WTC11 (cell line): Measurements from ENCODE around the gene WFS1. TPM values are rescaled to one million over a fixed set of nuclear protein-coding genes. Genes with fewer than 3 reads are reported as not detected.

ENCODE experiments used
- ATAC-seq: fragments of 200-7000 bp; cut with Tn5 transposase; 2 replicates; pipeline ENCODE4 v1.10.0; 2021; ENCODE audit warnings: mild to moderate bottlenecking, moderate library complexity
- CTCF ChIA-PET: fragments of 300-600 bp; sonication (Branson Sonifier 250); formaldehyde crosslinking; loops from one replicate; lab custom pipeline; 2021; ENCODE audit warnings: antibody characterized with exemption; lab: Charles Lee
- POLR2A ChIA-PET: fragments of 350-600 bp; sonication (Branson Sonifier 250); formaldehyde crosslinking; loops from one replicate; lab custom pipeline; 2021; ENCODE audit warnings: antibody characterized with exemption; lab: Charles Lee
- DNase-seq: peaks from one replicate; pipeline ENCODE4 v3.0.0; 2021; ENCODE audit warnings: low spot score
- H3K27ac Mint-ChIP-seq: 2 replicates; pipeline ENCODE4 v1.8.0; 2021; ENCODE audit warnings: mixed read lengths
- H3K27me3 Mint-ChIP-seq: 2 replicates; pipeline ENCODE4 v1.8.0; 2021; ENCODE audit warnings: low read depth, mild to moderate bottlenecking, moderate library complexity, mixed read lengths
- H3K36me3 Mint-ChIP-seq: 2 replicates; pipeline ENCODE4 v1.8.0; 2021; ENCODE audit warnings: mixed read lengths
- H3K4me1 Mint-ChIP-seq: 2 replicates; pipeline ENCODE4 v1.8.0; 2022; ENCODE audit warnings: mixed read lengths
- H3K4me3 Mint-ChIP-seq: 2 replicates; pipeline ENCODE4 v1.8.0; 2021; ENCODE audit warnings: mild to moderate bottlenecking, moderate library complexity, mixed read lengths
- H3K9me3 Mint-ChIP-seq: 2 replicates; pipeline ENCODE4 v1.8.0; 2021; ENCODE audit warnings: mixed read lengths
- E2F1 ChIP-seq: sonication (generic); formaldehyde crosslinking; IDR thresholded peaks from 2 replicates; pipeline ENCODE4 v1.8.0; 2022; ENCODE audit warnings: mild to moderate bottlenecking, missing genetic modification reagents
- E2F4 ChIP-seq: sonication (generic); formaldehyde crosslinking; IDR thresholded peaks from 2 replicates; pipeline ENCODE4 v1.8.1; 2022; ENCODE audit warnings: low read depth, mild to moderate bottlenecking, moderate library complexity, missing genetic modification reagents, borderline replicate concordance
- FOXJ3 ChIP-seq: sonication (generic); formaldehyde crosslinking; IDR thresholded peaks from 2 replicates; pipeline ENCODE4 v1.9.0; 2021; ENCODE audit warnings: missing genetic modification reagents, mild to moderate bottlenecking, borderline replicate concordance
- FOXP1 ChIP-seq: sonication (generic); formaldehyde crosslinking; IDR thresholded peaks from 2 replicates; pipeline ENCODE4 v1.8.0; 2022; ENCODE audit warnings: missing genetic modification reagents, mild to moderate bottlenecking, moderate library complexity, borderline replicate concordance
- GABPB1 ChIP-seq: sonication (generic); formaldehyde crosslinking; IDR thresholded peaks from 2 replicates; pipeline ENCODE4 v1.8.1; 2023; ENCODE audit warnings: mild to moderate bottlenecking, missing genetic modification reagents
- GTF2I ChIP-seq: fragments of 250-450 bp; sonication (Bioruptor Pico); conservative IDR thresholded peaks from 2 replicates; pipeline ENCODE4 v1.4.0; 2021; ENCODE audit warnings: mild to moderate bottlenecking
- HMGA2 ChIP-seq: fragments of 250-450 bp; sonication (Bioruptor Pico); IDR thresholded peaks from 2 replicates; pipeline ENCODE4 v1.4.0; 2021; ENCODE audit warnings: mild to moderate bottlenecking, moderate library complexity
- MXD4 ChIP-seq: fragments of 250-450 bp; sonication (Bioruptor Pico); IDR thresholded peaks from 2 replicates; pipeline ENCODE4 v1.8.0; 2021; ENCODE audit warnings: mild to moderate bottlenecking, moderate library complexity, borderline replicate concordance
- MYBL2 ChIP-seq: sonication (generic); formaldehyde crosslinking; IDR thresholded peaks from 2 replicates; pipeline ENCODE4 v1.8.1; 2023; ENCODE audit warnings: mild to moderate bottlenecking, moderate library complexity, missing genetic modification reagents
- NR1H2 ChIP-seq: sonication (generic); formaldehyde crosslinking; IDR thresholded peaks from 2 replicates; pipeline ENCODE4 v1.9.0; 2021; ENCODE audit warnings: mild to moderate bottlenecking, moderate library complexity, missing genetic modification reagents
- RELA ChIP-seq: sonication (generic); formaldehyde crosslinking; IDR thresholded peaks from 2 replicates; pipeline ENCODE4 v1.8.1; 2022; ENCODE audit warnings: missing genetic modification reagents, mild to moderate bottlenecking, borderline replicate concordance
- SMAD4 ChIP-seq: sonication (generic); formaldehyde crosslinking; IDR thresholded peaks from 2 replicates; pipeline ENCODE4 v1.8.0; 2022; ENCODE audit warnings: mild to moderate bottlenecking, missing genetic modification reagents
- TCF7 ChIP-seq: sonication (generic); formaldehyde crosslinking; IDR thresholded peaks from 2 replicates; pipeline ENCODE4 v1.8.0; 2022; ENCODE audit warnings: mild to moderate bottlenecking, low read depth, missing genetic modification reagents, moderate library complexity
- ZBTB21 ChIP-seq: sonication (generic); formaldehyde crosslinking; IDR thresholded peaks from 2 replicates; pipeline ENCODE4 v1.8.1; 2023; ENCODE audit warnings: mild to moderate bottlenecking, missing genetic modification reagents, borderline replicate concordance
- ZNF138 ChIP-seq: sonication (generic); formaldehyde crosslinking; conservative IDR thresholded peaks from 2 replicates; pipeline ENCODE4 v1.8.1; 2022; ENCODE audit warnings: mild to moderate bottlenecking, moderate library complexity, missing genetic modification reagents
- ZNF219 ChIP-seq: sonication (generic); formaldehyde crosslinking; IDR thresholded peaks from 2 replicates; pipeline ENCODE4 v1.8.0; 2023; ENCODE audit warnings: missing genetic modification reagents, mild to moderate bottlenecking, borderline replicate concordance
- ZNF317 ChIP-seq: sonication (generic); formaldehyde crosslinking; IDR thresholded peaks from 2 replicates; pipeline ENCODE4 v1.8.1; 2023; ENCODE audit warnings: low read depth, mild to moderate bottlenecking, moderate library complexity, missing genetic modification reagents, borderline replicate concordance
- ZNF396 ChIP-seq: fragments of 250-450 bp; sonication (Bioruptor Pico); IDR thresholded peaks from 2 replicates; pipeline ENCODE4 v1.8.0; 2021; ENCODE audit warnings: mild to moderate bottlenecking, moderate library complexity, borderline replicate concordance
- ZNF671 ChIP-seq: fragments of 250-450 bp; sonication (Bioruptor Pico); IDR thresholded peaks from 2 replicates; pipeline ENCODE4 v1.8.0; 2021; ENCODE audit warnings: mild to moderate bottlenecking
- total RNA-seq: library from RNA; stranded (reverse); gene quantifications from 3 replicates; pipeline ENCODE4 v1.2.3, GENCODE V29; 2021
- TF ChIP-seq, protein P1 (sequence below): fragments of 250-450 bp; sonication (Bioruptor Pico); IDR thresholded peaks from 2 replicates; pipeline ENCODE4 v1.8.0; 2021; ENCODE audit warnings: mild to moderate bottlenecking
- TF ChIP-seq, protein P2 (sequence below): sonication (generic); formaldehyde crosslinking; IDR thresholded peaks from 2 replicates; pipeline ENCODE4 v1.8.0; 2023; ENCODE audit warnings: mild to moderate bottlenecking, missing genetic modification reagents
- TF ChIP-seq, protein P3 (sequence below): fragments of 200-600 bp; IDR thresholded peaks from 2 replicates; pipeline ENCODE4 v1.8.0; 2022; ENCODE audit warnings: antibody characterized with exemption
- TF ChIP-seq, protein P4 (sequence below): sonication (generic); formaldehyde crosslinking; IDR thresholded peaks from 2 replicates; pipeline ENCODE4 v1.8.0; 2022; ENCODE audit warnings: mild to moderate bottlenecking, missing genetic modification reagents
- TF ChIP-seq, protein P5 (sequence below): sonication (generic); formaldehyde crosslinking; IDR thresholded peaks from 2 replicates; pipeline ENCODE4 v1.8.1; 2022; ENCODE audit warnings: low read depth, missing genetic modification reagents, borderline replicate concordance
- TF ChIP-seq, protein P6 (sequence below): sonication (generic); formaldehyde crosslinking; IDR thresholded peaks from 2 replicates; pipeline ENCODE4 v1.8.1; 2023; ENCODE audit warnings: mild to moderate bottlenecking, missing genetic modification reagents, moderate library complexity

The WFS1 gene
- total RNA-seq, 1 experiment from 2014 or later: 34.7 TPM

- TF ChIP-seq ZBTB21 (no peak), FOXP1 (CRISPR knock-in tag) (no peak), FOXJ3 (CRISPR knock-in tag) (no peak), E2F4 (CRISPR knock-in tag) (no peak), ZNF396 (no peak), ZNF671 (no peak)
- TF ChIP-seq, protein P1, sequence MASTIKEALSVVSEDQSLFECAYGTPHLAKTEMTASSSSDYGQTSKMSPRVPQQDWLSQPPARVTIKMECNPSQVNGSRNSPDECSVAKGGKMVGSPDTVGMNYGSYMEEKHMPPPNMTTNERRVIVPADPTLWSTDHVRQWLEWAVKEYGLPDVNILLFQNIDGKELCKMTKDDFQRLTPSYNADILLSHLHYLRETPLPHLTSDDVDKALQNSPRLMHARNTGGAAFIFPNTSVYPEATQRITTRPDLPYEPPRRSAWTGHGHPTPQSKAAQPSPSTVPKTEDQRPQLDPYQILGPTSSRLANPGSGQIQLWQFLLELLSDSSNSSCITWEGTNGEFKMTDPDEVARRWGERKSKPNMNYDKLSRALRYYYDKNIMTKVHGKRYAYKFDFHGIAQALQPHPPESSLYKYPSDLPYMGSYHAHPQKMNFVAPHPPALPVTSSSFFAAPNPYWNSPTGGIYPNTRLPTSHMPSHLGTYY: no peak
- TF ChIP-seq, all 79 proteins: peak for 0
These were observed 72.0 kb downstream of the WFS1 start (continued) for GRCh38 chr4:6341696-6342095.

GRCh38 chr4:6342530-6343293, 73.1 kb downstream of the WFS1 start:
- Mint-ChIP-seq H3K27me3 (no peaks in the 10 kb centered on the region; the same call in 1 of the 2 replicates), H3K27ac (no peak overlapping the region), H3K4me3 (no peak overlapping the region), H3K9me3 (no peaks in the 10 kb centered on the region), H3K36me3 (no peaks in the 10 kb centered on the region), H3K4me1 (peaks cover 17% of the 10 kb centered on the region)
- TF ChIP-seq, protein P2, sequence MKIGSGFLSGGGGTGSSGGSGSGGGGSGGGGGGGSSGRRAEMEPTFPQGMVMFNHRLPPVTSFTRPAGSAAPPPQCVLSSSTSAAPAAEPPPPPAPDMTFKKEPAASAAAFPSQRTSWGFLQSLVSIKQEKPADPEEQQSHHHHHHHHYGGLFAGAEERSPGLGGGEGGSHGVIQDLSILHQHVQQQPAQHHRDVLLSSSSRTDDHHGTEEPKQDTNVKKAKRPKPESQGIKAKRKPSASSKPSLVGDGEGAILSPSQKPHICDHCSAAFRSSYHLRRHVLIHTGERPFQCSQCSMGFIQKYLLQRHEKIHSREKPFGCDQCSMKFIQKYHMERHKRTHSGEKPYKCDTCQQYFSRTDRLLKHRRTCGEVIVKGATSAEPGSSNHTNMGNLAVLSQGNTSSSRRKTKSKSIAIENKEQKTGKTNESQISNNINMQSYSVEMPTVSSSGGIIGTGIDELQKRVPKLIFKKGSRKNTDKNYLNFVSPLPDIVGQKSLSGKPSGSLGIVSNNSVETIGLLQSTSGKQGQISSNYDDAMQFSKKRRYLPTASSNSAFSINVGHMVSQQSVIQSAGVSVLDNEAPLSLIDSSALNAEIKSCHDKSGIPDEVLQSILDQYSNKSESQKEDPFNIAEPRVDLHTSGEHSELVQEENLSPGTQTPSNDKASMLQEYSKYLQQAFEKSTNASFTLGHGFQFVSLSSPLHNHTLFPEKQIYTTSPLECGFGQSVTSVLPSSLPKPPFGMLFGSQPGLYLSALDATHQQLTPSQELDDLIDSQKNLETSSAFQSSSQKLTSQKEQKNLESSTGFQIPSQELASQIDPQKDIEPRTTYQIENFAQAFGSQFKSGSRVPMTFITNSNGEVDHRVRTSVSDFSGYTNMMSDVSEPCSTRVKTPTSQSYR (CRISPR knock-in tag): no peak
- TF ChIP-seq MYBL2 (no peak), ZNF317 (no peak), SMAD4 (CRISPR knock-in tag) (no peak), GABPB1 (no peak), E2F1 (CRISPR knock-in tag) (no peak), ZNF138 (CRISPR knock-in tag) (no peak), ZBTB21 (no peak), ZNF219 (CRISPR knock-in tag) (no peak), MXD4 (no peak), RELA (CRISPR knock-in tag) (no peak), NR1H2 (CRISPR knock-in tag) (no peak), GTF2I (CRISPR knock-in tag) (no peak), HMGA2 (CRISPR knock-in tag) (no peak), TCF7 (CRISPR knock-in tag) (no peak)
- TF ChIP-seq, protein P3, sequence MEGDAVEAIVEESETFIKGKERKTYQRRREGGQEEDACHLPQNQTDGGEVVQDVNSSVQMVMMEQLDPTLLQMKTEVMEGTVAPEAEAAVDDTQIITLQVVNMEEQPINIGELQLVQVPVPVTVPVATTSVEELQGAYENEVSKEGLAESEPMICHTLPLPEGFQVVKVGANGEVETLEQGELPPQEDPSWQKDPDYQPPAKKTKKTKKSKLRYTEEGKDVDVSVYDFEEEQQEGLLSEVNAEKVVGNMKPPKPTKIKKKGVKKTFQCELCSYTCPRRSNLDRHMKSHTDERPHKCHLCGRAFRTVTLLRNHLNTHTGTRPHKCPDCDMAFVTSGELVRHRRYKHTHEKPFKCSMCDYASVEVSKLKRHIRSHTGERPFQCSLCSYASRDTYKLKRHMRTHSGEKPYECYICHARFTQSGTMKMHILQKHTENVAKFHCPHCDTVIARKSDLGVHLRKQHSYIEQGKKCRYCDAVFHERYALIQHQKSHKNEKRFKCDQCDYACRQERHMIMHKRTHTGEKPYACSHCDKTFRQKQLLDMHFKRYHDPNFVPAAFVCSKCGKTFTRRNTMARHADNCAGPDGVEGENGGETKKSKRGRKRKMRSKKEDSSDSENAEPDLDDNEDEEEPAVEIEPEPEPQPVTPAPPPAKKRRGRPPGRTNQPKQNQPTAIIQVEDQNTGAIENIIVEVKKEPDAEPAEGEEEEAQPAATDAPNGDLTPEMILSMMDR: no peak
- TF ChIP-seq, protein P4, sequence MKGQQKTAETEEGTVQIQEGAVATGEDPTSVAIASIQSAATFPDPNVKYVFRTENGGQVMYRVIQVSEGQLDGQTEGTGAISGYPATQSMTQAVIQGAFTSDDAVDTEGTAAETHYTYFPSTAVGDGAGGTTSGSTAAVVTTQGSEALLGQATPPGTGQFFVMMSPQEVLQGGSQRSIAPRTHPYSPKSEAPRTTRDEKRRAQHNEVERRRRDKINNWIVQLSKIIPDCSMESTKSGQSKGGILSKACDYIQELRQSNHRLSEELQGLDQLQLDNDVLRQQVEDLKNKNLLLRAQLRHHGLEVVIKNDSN (CRISPR knock-in tag): no peak
- TF ChIP-seq, protein P5, sequence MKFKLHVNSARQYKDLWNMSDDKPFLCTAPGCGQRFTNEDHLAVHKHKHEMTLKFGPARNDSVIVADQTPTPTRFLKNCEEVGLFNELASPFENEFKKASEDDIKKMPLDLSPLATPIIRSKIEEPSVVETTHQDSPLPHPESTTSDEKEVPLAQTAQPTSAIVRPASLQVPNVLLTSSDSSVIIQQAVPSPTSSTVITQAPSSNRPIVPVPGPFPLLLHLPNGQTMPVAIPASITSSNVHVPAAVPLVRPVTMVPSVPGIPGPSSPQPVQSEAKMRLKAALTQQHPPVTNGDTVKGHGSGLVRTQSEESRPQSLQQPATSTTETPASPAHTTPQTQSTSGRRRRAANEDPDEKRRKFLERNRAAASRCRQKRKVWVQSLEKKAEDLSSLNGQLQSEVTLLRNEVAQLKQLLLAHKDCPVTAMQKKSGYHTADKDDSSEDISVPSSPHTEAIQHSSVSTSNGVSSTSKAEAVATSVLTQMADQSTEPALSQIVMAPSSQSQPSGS (CRISPR knock-in tag): no peak
- TF ChIP-seq, protein P6, sequence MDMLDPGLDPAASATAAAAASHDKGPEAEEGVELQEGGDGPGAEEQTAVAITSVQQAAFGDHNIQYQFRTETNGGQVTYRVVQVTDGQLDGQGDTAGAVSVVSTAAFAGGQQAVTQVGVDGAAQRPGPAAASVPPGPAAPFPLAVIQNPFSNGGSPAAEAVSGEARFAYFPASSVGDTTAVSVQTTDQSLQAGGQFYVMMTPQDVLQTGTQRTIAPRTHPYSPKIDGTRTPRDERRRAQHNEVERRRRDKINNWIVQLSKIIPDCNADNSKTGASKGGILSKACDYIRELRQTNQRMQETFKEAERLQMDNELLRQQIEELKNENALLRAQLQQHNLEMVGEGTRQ (CRISPR knock-in tag): no peak
- ChIA-PET POLR2A (no interaction called here), CTCF (interaction anchor here (1.1 to 5.1 kb wide), 5 partner anchors 9 to 92 kb away, joined by 3 to 32 read pairs (median 7); no protein-coding TSS in a partner anchor)
- DNase-seq: no peak
- no peak for ATAC-seq
